WTC11 (cell line): ENCODE data around the gene CCDC43. TPM values are rescaled to one million over a fixed set of nuclear protein-coding genes. Genes with fewer than 3 reads are reported as not detected.
A peak's percentile ranks its signal among the peaks of the same experiment; 100 is the strongest.

Source experiments
- ATAC-seq: fragments of 200-7000 bp; cut with Tn5 transposase; 2 replicates; pipeline ENCODE4 v1.10.0; 2021; ENCODE audit warnings: mild to moderate bottlenecking, moderate library complexity
- CTCF ChIA-PET: fragments of 300-600 bp; sonication (Branson Sonifier 250); formaldehyde crosslinking; loops from one replicate; lab custom pipeline; 2021; ENCODE audit warnings: antibody characterized with exemption; lab: Charles Lee
- POLR2A ChIA-PET: fragments of 350-600 bp; sonication (Branson Sonifier 250); formaldehyde crosslinking; loops from one replicate; lab custom pipeline; 2021; ENCODE audit warnings: antibody characterized with exemption; lab: Charles Lee
- DNase-seq: peaks from one replicate; pipeline ENCODE4 v3.0.0; 2021; ENCODE audit warnings: low spot score
- H3K27ac Mint-ChIP-seq: 2 replicates; pipeline ENCODE4 v1.8.0; 2021; ENCODE audit warnings: mixed read lengths
- H3K27me3 Mint-ChIP-seq: 2 replicates; pipeline ENCODE4 v1.8.0; 2021; ENCODE audit warnings: low read depth, mild to moderate bottlenecking, moderate library complexity, mixed read lengths
- H3K36me3 Mint-ChIP-seq: 2 replicates; pipeline ENCODE4 v1.8.0; 2021; ENCODE audit warnings: mixed read lengths
- H3K4me1 Mint-ChIP-seq: 2 replicates; pipeline ENCODE4 v1.8.0; 2022; ENCODE audit warnings: mixed read lengths
- H3K4me3 Mint-ChIP-seq: 2 replicates; pipeline ENCODE4 v1.8.0; 2021; ENCODE audit warnings: mild to moderate bottlenecking, moderate library complexity, mixed read lengths
- H3K9me3 Mint-ChIP-seq: 2 replicates; pipeline ENCODE4 v1.8.0; 2021; ENCODE audit warnings: mixed read lengths
- AR ChIP-seq: fragments of 250-450 bp; sonication (Bioruptor Pico); IDR thresholded peaks from 2 replicates; pipeline ENCODE4 v1.9.0; 2021; ENCODE audit warnings: mild to moderate bottlenecking
- ATF6 ChIP-seq: sonication (generic); formaldehyde crosslinking; IDR thresholded peaks from 2 replicates; pipeline ENCODE4 v1.8.1; 2023; ENCODE audit warnings: mild to moderate bottlenecking, missing genetic modification reagents
- CDX4 ChIP-seq: fragments of 250-450 bp; sonication (Bioruptor Pico); IDR thresholded peaks from 2 replicates; pipeline ENCODE4 v1.9.0; 2021; ENCODE audit warnings: moderate library complexity, mild to moderate bottlenecking, inconsistent platforms, borderline replicate concordance
- CTCF ChIP-seq: fragments of 200-600 bp; IDR thresholded peaks from 2 replicates; pipeline ENCODE4 v1.8.0; 2022; ENCODE audit warnings: antibody characterized with exemption
- ERG ChIP-seq: fragments of 250-450 bp; sonication (Bioruptor Pico); IDR thresholded peaks from 2 replicates; pipeline ENCODE4 v1.8.0; 2021; ENCODE audit warnings: mild to moderate bottlenecking
- ETV6 ChIP-seq: sonication (generic); formaldehyde crosslinking; IDR thresholded peaks from 2 replicates; pipeline ENCODE4 v1.8.1; 2022; ENCODE audit warnings: mild to moderate bottlenecking, missing genetic modification reagents
- FOXJ3 ChIP-seq: sonication (generic); formaldehyde crosslinking; IDR thresholded peaks from 2 replicates; pipeline ENCODE4 v1.9.0; 2021; ENCODE audit warnings: missing genetic modification reagents, mild to moderate bottlenecking, borderline replicate concordance
- FOXP4 ChIP-seq: sonication (generic); formaldehyde crosslinking; IDR thresholded peaks from 2 replicates; pipeline ENCODE4 v1.8.0; 2022; ENCODE audit warnings: mild to moderate bottlenecking, missing genetic modification reagents
- GABPB1 ChIP-seq: sonication (generic); formaldehyde crosslinking; IDR thresholded peaks from 2 replicates; pipeline ENCODE4 v1.8.1; 2023; ENCODE audit warnings: mild to moderate bottlenecking, missing genetic modification reagents
- KAT7 ChIP-seq: sonication (generic); formaldehyde crosslinking; IDR thresholded peaks from 2 replicates; pipeline ENCODE4 v1.8.1; 2023; ENCODE audit warnings: missing genetic modification reagents, mild to moderate bottlenecking, borderline replicate concordance
- MAX ChIP-seq: sonication (generic); formaldehyde crosslinking; IDR thresholded peaks from 2 replicates; pipeline ENCODE4 v1.8.0; 2022; ENCODE audit warnings: mild to moderate bottlenecking, missing genetic modification reagents
- MYBL2 ChIP-seq: sonication (generic); formaldehyde crosslinking; IDR thresholded peaks from 2 replicates; pipeline ENCODE4 v1.8.1; 2023; ENCODE audit warnings: mild to moderate bottlenecking, moderate library complexity, missing genetic modification reagents
- NR3C1 ChIP-seq: sonication (generic); formaldehyde crosslinking; conservative IDR thresholded peaks from 2 replicates; pipeline ENCODE4 v1.8.1; 2023; ENCODE audit warnings: low read depth, mild to moderate bottlenecking, missing genetic modification reagents
- RELA ChIP-seq: sonication (generic); formaldehyde crosslinking; IDR thresholded peaks from 2 replicates; pipeline ENCODE4 v1.8.1; 2022; ENCODE audit warnings: missing genetic modification reagents, mild to moderate bottlenecking, borderline replicate concordance
- RORB ChIP-seq: fragments of 250-450 bp; sonication (Bioruptor Pico); IDR thresholded peaks from 2 replicates; pipeline ENCODE4 v1.9.0; 2021; ENCODE audit warnings: mild to moderate bottlenecking
- ZNF219 ChIP-seq: sonication (generic); formaldehyde crosslinking; IDR thresholded peaks from 2 replicates; pipeline ENCODE4 v1.8.0; 2023; ENCODE audit warnings: missing genetic modification reagents, mild to moderate bottlenecking, borderline replicate concordance
- ZNF232 ChIP-seq: sonication (generic); formaldehyde crosslinking; IDR thresholded peaks from 2 replicates; pipeline ENCODE4 v1.8.0; 2022; ENCODE audit warnings: mild to moderate bottlenecking, missing genetic modification reagents
- ZNF396 ChIP-seq: fragments of 250-450 bp; sonication (Bioruptor Pico); IDR thresholded peaks from 2 replicates; pipeline ENCODE4 v1.8.0; 2021; ENCODE audit warnings: mild to moderate bottlenecking, moderate library complexity, borderline replicate concordance
- total RNA-seq: library from RNA; stranded (reverse); gene quantifications from 3 replicates; pipeline ENCODE4 v1.2.3, GENCODE V29; 2021

CCDC43 gene
- total RNA-seq, 1 experiment from 2014 or later, result 37.9 TPM

- POLR2A ChIA-PET, result no interaction called here
- H3K27ac Mint-ChIP-seq, result no peak overlapping the region
- H3K36me3 Mint-ChIP-seq, result 0 out of 2 replicates have a peak, but pooled peaks cover 6% of the 10 kb centered on the region
Measured at GRCh38 chr17:44673893-44674292, 15.7 kb downstream of the CCDC43 start.

GRCh38 chr17:44672479-44673093 is 17.0 kb downstream of the CCDC43 start:
- CTCF ChIA-PET, result interaction anchor here (0.8 to 2.2 kb wide), 11 partner anchors 9 to 363 kb away, joined by 3 to 15 read pairs (median 4); partner anchors contain the start of genes FAM171A2, GPATCH8 and MEIOC
- ATAC-seq, result no peak

More at GRCh38 chr17:44673893-44674292, 15.7 kb downstream of the CCDC43 start:
- no peak for ATAC-seq
- CTCF ChIA-PET, result no interaction called here
- no peak overlapping the region for H3K4me3 Mint-ChIP-seq
- H3K9me3 Mint-ChIP-seq, result no peaks in the 10 kb centered on the region
- no peak for DNase-seq
- no peak for TF ChIP-seq ZNF219
- TF ChIP-seq CDX4 (CRISPR knock-in tag), result no peak
- TF ChIP-seq ZNF232 (CRISPR knock-in tag), result no peak
- TF ChIP-seq, all 79 proteins: peak for 0
- Mint-ChIP-seq H3K27me3 (no peaks in the 10 kb centered on the region), H3K4me1 (no peaks in the 10 kb centered on the region)

More at GRCh38 chr17:44672479-44673093, 17.0 kb downstream of the CCDC43 start:
- no peaks in the 10 kb centered on the region for H3K9me3 Mint-ChIP-seq
- H3K4me3 Mint-ChIP-seq, result no peak overlapping the region
- H3K36me3 Mint-ChIP-seq, result no peaks in the 10 kb centered on the region
- H3K27me3 Mint-ChIP-seq, result no peaks in the 10 kb centered on the region
- POLR2A ChIA-PET, result no interaction called here
- TF ChIP-seq FOXP4 (CRISPR knock-in tag) (no peak), CTCF (peak; percentile 35), MAX (CRISPR knock-in tag) (no peak), ZNF396 (CRISPR knock-in tag) (no peak), ZNF232 (CRISPR knock-in tag) (no peak), ETV6 (CRISPR knock-in tag) (no peak), ATF6 (CRISPR knock-in tag) (no peak), KAT7 (no peak), NR3C1 (CRISPR knock-in tag) (no peak), AR (CRISPR knock-in tag) (no peak), RORB (CRISPR knock-in tag) (no peak), GABPB1 (CRISPR knock-in tag) (peak; percentile 18; the same call in 1 of the 2 replicates), ERG (CRISPR knock-in tag) (no peak), RELA (CRISPR knock-in tag) (no peak), FOXJ3 (no peak), MYBL2 (CRISPR knock-in tag) (no peak)
- no peak overlapping the region for H3K27ac Mint-ChIP-seq
- no peak for DNase-seq
- H3K4me1 Mint-ChIP-seq, result no peaks in the 10 kb centered on the region
